Psoas muscle (tissue), 8 donors: ENCODE data around the gene PHF19. TPM values are rescaled to one million over a fixed set of nuclear protein-coding genes. Genes with fewer than 3 reads are reported as not detected.

ENCODE experiments used
- ATAC-seq, 4 donors: fragments of 200-7000 bp; cut with Tn5 transposase; one replicate each; pipeline ENCODE4 v1.9.1; 2020; ENCODE audit warnings: moderate library complexity in 3 of 4, mild to moderate bottlenecking in 2 of 4
- DNase-seq, 2 donors: peaks; one replicate each; pipeline ENCODE4 v3.0.0-alpha.2; 2020
- H3K27ac ChIP-seq: fragments of 200-600 bp; one replicate; pipeline ENCODE4 v1.8.0; 2022
- H3K27me3 ChIP-seq, 3 donors: fragments of 200-600 bp in 1 of 3; one replicate each; pipeline versions ENCODE4 v1.6.1 to v1.8.0; 2013 to 2022; ENCODE audit warnings: low read length in 2 of 3, mild to moderate bottlenecking in 2 of 3, moderate library complexity in 1 of 3; ENCODE audit not compliant: insufficient read depth in 3 of 3
- H3K36me3 ChIP-seq, 2 donors: fragments of 200-600 bp in 1 of 2; one replicate each; pipeline versions ENCODE4 v1.6.1 to v1.8.0; 2013 to 2022; ENCODE audit warnings: low read depth in 1 of 2, mild to moderate bottlenecking in 1 of 2, moderate library complexity in 1 of 2; ENCODE audit not compliant: insufficient read depth in 1 of 2
- H3K4me1 ChIP-seq: fragments of 200-600 bp; one replicate; pipeline ENCODE4 v1.8.0; 2022
- H3K4me3 ChIP-seq: fragments of 200-600 bp; one replicate; pipeline ENCODE4 v1.8.0; 2022; ENCODE audit warnings: mild to moderate bottlenecking
- H3K9me3 ChIP-seq: fragments of 200-600 bp; one replicate; pipeline ENCODE4 v1.8.0; 2022
- CTCF ChIP-seq: fragments of 200-600 bp; IDR thresholded peaks from one replicate; pipeline ENCODE4 v1.8.0; 2022; ENCODE audit warnings: antibody characterized with exemption
- WGBS, 3 donors: extraction: QIAGEN DNeasy Blood & Tissue Kit; methylation state at CpG; one replicate each; pipeline versions ENCODE4 v1.1.6 to v1.1.7; 2013; 5-methylcytosine and 5-hydroxymethylcytosine counted together
- intact Hi-C, 2 donors: fragments of 100-400 bp; cut with DNase I; formaldehyde crosslinking; loops; one replicate each; pipeline versions ENCODE4 v1.11.0 to v1.14.2; 2022
- polyA plus RNA-seq, 3 donors: library from polyadenylated mRNA; stranded (reverse); fragments of 200-250 nt; gene quantifications; one replicate each; pipeline ENCODE4 v1.2.3, GENCODE V29; 2013
- total RNA-seq, 4 donors: library from RNA; stranded (reverse); fragmentation: NEBNext Ultra II Directional in 2 of 4; extraction: Animal tissue kit (Norgen Biotek cat#: 25700) in 2 of 4; gene quantifications; one replicate each; pipeline versions ENCODE4 v1.2.1 to v1.2.4, GENCODE V29; 2021 to 2023
- donor health status: healthy with polysubstance abuse.
- donor health status: DM: no; HTN: no; CAD: no; lungs with moderate emphysema.
- donor health status: Bipolar disorder and iron deficiency.
- donor health status: healthy.
- donor health status: DM: yes; HTN: yes; CAD: no.
- donor health status: DM: no; HTN: no; CAD: no.
- donor health status: DM: no; HTN: no; CAD: no.
- donor health status: DM: yes; HTN: yes; CAD: no.

The PHF19 gene
- total and polyA plus RNA-seq, 7 donors: 6.8 to 14.8 (median 10.1) TPM

- TF ChIP-seq CTCF: no peak
- H3K4me3 ChIP-seq: no peak overlapping the region
- no peaks in the 10 kb centered on the region for H3K36me3 ChIP-seq
- DNase-seq (no peak), ATAC-seq (peak in 2 of 4 donors; percentile 27 to 28)
- no peak overlapping the region for H3K27ac ChIP-seq
- intact Hi-C loops: no loop called here
- H3K4me1 ChIP-seq: no peaks in the 10 kb centered on the region
- H3K27me3 ChIP-seq: no peaks in the 10 kb centered on the region
- H3K9me3 ChIP-seq: no peaks in the 10 kb centered on the region
- 24 to 31% (median 31%) methylated on average over 5 of the region's 5 CpGs for WGBS, 3 donors
Measured at GRCh38 chr9:120885958-120886357, 9.0 kb upstream of the PHF19 start.

- TF ChIP-seq CTCF: no peak
- H3K27ac ChIP-seq: no peak overlapping the region
- WGBS, 3 donors: 60 to 75% (median 71%) methylated on average over 3 of the region's 3 CpGs
- DNase-seq: no peak
- no peaks in the 10 kb centered on the region for H3K4me1 ChIP-seq
- no peaks in the 10 kb centered on the region for H3K36me3 ChIP-seq
- no peaks in the 10 kb centered on the region for H3K9me3 ChIP-seq
- H3K27me3 ChIP-seq: no peaks in the 10 kb centered on the region
- no peak for ATAC-seq
- intact Hi-C loops: no loop called here
- no peak overlapping the region for H3K4me3 ChIP-seq
Measured at GRCh38 chr9:120885457-120885856, 8.5 kb upstream of the PHF19 start.

GRCh38 chr9:120883608-120883996 is 6.6 kb upstream of the PHF19 start:
- no peaks in the 10 kb centered on the region for H3K36me3 ChIP-seq
- H3K27ac ChIP-seq: no peak overlapping the region
- no peak for TF ChIP-seq CTCF
- intact Hi-C loops: no loop called here
- no peaks in the 10 kb centered on the region for H3K4me1 ChIP-seq
- peaks cover 0 to 10% (median 0%) of the 10 kb centered on the region in 3 donors for H3K27me3 ChIP-seq
- no peak overlapping the region for H3K4me3 ChIP-seq
- ATAC-seq: no peak
- no peaks in the 10 kb centered on the region for H3K9me3 ChIP-seq
- no peak for DNase-seq
- WGBS, 3 donors: 75 to 85% (median 81%) methylated on average over 3 of the region's 3 CpGs

DNA sequence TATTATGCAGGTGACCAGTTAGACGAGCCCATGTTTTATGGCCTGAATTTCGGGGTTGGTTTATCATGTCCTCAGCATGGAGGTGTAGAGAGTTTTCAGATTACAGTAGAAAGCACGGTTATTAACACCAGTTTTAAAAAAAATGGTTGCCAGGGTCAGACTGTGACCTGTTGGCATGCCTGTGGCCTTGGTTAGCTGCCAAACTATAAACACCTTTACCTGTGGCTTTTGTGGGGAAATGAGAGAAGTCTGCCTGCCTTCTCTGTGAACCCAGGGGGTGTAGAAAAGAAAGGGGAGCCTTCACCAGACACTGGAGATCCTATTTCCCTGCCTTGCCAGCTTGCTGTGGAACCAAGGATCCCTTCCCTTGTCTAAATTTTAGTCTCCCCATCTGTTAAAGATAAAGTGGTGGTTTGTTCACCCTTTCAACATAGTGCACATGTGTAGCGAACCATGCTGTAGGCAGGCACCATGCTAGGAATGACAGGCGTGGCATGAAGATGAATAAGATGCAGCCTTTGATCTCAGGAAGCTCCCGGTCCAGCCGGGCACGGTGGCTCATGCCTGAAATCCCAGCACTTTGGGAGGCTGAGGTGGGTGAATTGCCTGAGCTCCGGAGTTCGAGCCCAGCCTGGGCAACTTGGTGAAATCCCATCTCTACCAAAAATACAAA is 6.1 kb upstream of the PHF19 start:
- no peak for DNase-seq
- WGBS, 3 donors: 77 to 80% (median 77%) methylated on average over 10 of the region's 10 CpGs
- Histone ChIP-seq H3K4me3 (no peak overlapping the region), H3K9me3 (no peaks in the 10 kb centered on the region), H3K4me1 (no peaks in the 10 kb centered on the region), H3K36me3 (no peaks in the 10 kb centered on the region), H3K27me3 (peaks cover 0 to 16% (median 0%) of the 10 kb centered on the region in 3 donors), H3K27ac (no peak overlapping the region)
- ATAC-seq: no peak
- intact Hi-C loops: no loop called here
- no peak for TF ChIP-seq CTCF

GRCh38 chr9:120879446-120879845 is 2.5 kb upstream of the PHF19 start:
- intact Hi-C loops: no loop called here
- ATAC-seq: no peak
- H3K27ac ChIP-seq: no peak overlapping the region

More at GRCh38 chr9:120879446-120879845, 2.5 kb upstream of the PHF19 start:
- TF ChIP-seq CTCF: no peak
- Histone ChIP-seq H3K27me3 (peaks cover 0 to 20% (median 0%) of the 10 kb centered on the region in 3 donors), H3K4me3 (no peak overlapping the region), H3K9me3 (no peaks in the 10 kb centered on the region), H3K4me1 (no peaks in the 10 kb centered on the region), H3K36me3 (no peaks in the 10 kb centered on the region)
- DNase-seq: no peak
- 74 to 86% (median 75%) methylated on average over 6 of the region's 6 CpGs for WGBS, 3 donors
